Ammon's horn (tissue), 1 donor: ENCODE measurements around the gene BET1L.

ENCODE experiments used
- DNase-seq: peaks from one replicate; pipeline ENCODE4 v3.0.0-alpha.2; 2016; ENCODE audit warnings: low spot score

BET1L gene

GRCh38 chr11:210122-210802 is 3.1 kb upstream of the BET1L start:
- no peak for DNase-seq

- DNase-seq = no peak
Observed at GRCh38 chr11:209275-210121, 2.3 kb upstream of the BET1L start.

GRCh38 chr11:208917-209260 is 1.7 kb upstream of the BET1L start:
- no peak for DNase-seq

GRCh38 chr11:208181-208916 is 1.1 kb upstream of the BET1L start:
- peak; percentile 72 for DNase-seq

GRCh38 chr11:207863-208180 is 623 bp upstream of the BET1L start:
- DNase-seq = no peak

- DNase-seq = no peak
Observed at GRCh38 chr11:206526-207207, 532 bp downstream of the BET1L start.

- no peak for DNase-seq
Observed at GRCh38 chr11:206002-206384, 1.2 kb downstream of the BET1L start.

GRCh38 chr11:205221-206001 is 1.8 kb downstream of the BET1L start:
- DNase-seq = no peak

GRCh38 chr11:204587-205109 is 2.6 kb downstream of the BET1L start:
- no peak for DNase-seq

GRCh38 chr11:203945-204586 is 3.1 kb downstream of the BET1L start:
- DNase-seq = no peak

- no peak for DNase-seq
Observed at GRCh38 chr11:203056-203944, 3.9 kb downstream of the BET1L start.

GRCh38 chr11:202490-202889 is 4.7 kb downstream of the BET1L start:
- DNase-seq = no peak

GRCh38 chr11:201966-202365 is 5.2 kb downstream of the BET1L start:
- no peak for DNase-seq

GRCh38 chr11:200224-201003 is 6.8 kb downstream of the BET1L start:
- no peak for DNase-seq

- no peak for DNase-seq
Observed at GRCh38 chr11:199782-200181, 7.4 kb downstream of the BET1L start.

- no peak for DNase-seq
Observed at GRCh38 chr11:199004-199581, 8.1 kb downstream of the BET1L start.

GRCh38 chr11:198236-198806 is 8.9 kb downstream of the BET1L start:
- DNase-seq = no peak

- DNase-seq = no peak
Observed at GRCh38 chr11:197741-198235, 9.4 kb downstream of the BET1L start.
